Measurements from ENCODE around the gene XPNPEP1.

XPNPEP1 gene

GRCh38 chr10:109855746-109856145 is 67.6 kb downstream of the XPNPEP1 start:
- TF ChIP-seq PPARA (CRISPR knock-in tag; IDR thresholded peaks at IDR 0.05; ENCODE audit: borderline replicate concordance) (no peak), BACH2 (CRISPR knock-in tag; IDR thresholded peaks at IDR 0.05; ENCODE audit: borderline replicate concordance) (no peak), TOX (CRISPR knock-in tag; IDR thresholded peaks at IDR 0.05; ENCODE audit: borderline replicate concordance) (no peak), RARB (CRISPR knock-in tag; IDR thresholded peaks at IDR 0.05) (no peak), SNAI2 (CRISPR knock-in tag; IDR thresholded peaks at IDR 0.05) (no peak), ZNF70 (CRISPR knock-in tag; IDR thresholded peaks at IDR 0.05) (no peak), ZNF565 (CRISPR knock-in tag; conservative IDR thresholded peaks at IDR 0.05; ENCODE audit: low read depth) (no peak), TCF4 (CRISPR knock-in tag; IDR thresholded peaks at IDR 0.05; ENCODE audit: borderline replicate concordance) (no peak), POU6F1 (CRISPR knock-in tag; IDR thresholded peaks at IDR 0.05; ENCODE audit: borderline replicate concordance, low read depth) (no peak), TSHZ2 (CRISPR knock-in tag; IDR thresholded peaks at IDR 0.05) (no peak), ZFP30 (CRISPR knock-in tag; IDR thresholded peaks at IDR 0.05) (no peak), OSR1 (CRISPR knock-in tag; IDR thresholded peaks at IDR 0.05) (no peak), CSDC2 (CRISPR knock-in tag; IDR thresholded peaks at IDR 0.05) (no peak), ISL1 (CRISPR knock-in tag; IDR thresholded peaks at IDR 0.05) (no peak), GLIS3 (CRISPR knock-in tag; IDR thresholded peaks at IDR 0.05) (no peak), ARNTL (CRISPR knock-in tag; IDR thresholded peaks at IDR 0.05; ENCODE audit: borderline replicate concordance, low read depth) (no peak), ZNF8 (CRISPR knock-in tag; IDR thresholded peaks at IDR 0.05) (no peak), ZFP3 (CRISPR knock-in tag; IDR thresholded peaks at IDR 0.05) (no peak), CSRNP3 (CRISPR knock-in tag; IDR thresholded peaks at IDR 0.05) (no peak), ZC3H10 (CRISPR knock-in tag; IDR thresholded peaks at IDR 0.05) (no peak)
- no peak for ATAC-seq

- ATAC-seq: no peak
- no peak for TF ChIP-seq ZFP3 (CRISPR knock-in tag; IDR thresholded peaks at IDR 0.05)
- TF ChIP-seq GLIS3 (CRISPR knock-in tag; IDR thresholded peaks at IDR 0.05): no peak
- TF ChIP-seq TCF4 (CRISPR knock-in tag; IDR thresholded peaks at IDR 0.05; ENCODE audit: borderline replicate concordance): no peak
- no peak for TF ChIP-seq CSDC2 (CRISPR knock-in tag; IDR thresholded peaks at IDR 0.05)
- no peak for TF ChIP-seq OSR1 (CRISPR knock-in tag; IDR thresholded peaks at IDR 0.05)
- TF ChIP-seq ZNF565 (CRISPR knock-in tag; conservative IDR thresholded peaks at IDR 0.05; ENCODE audit: low read depth): no peak
- no peak for TF ChIP-seq SNAI2 (CRISPR knock-in tag; IDR thresholded peaks at IDR 0.05)
Observed at GRCh38 chr10:109853921-109854320, 69.4 kb downstream of the XPNPEP1 start.

GRCh38 chr10:109852475-109853037 is 70.8 kb downstream of the XPNPEP1 start:
- ATAC-seq: peak; percentile 99

More at GRCh38 chr10:109852475-109853037, 70.8 kb downstream of the XPNPEP1 start:
- no peak for TF ChIP-seq TSHZ2 (CRISPR knock-in tag; IDR thresholded peaks at IDR 0.05)
- no peak for TF ChIP-seq ARNTL (CRISPR knock-in tag; IDR thresholded peaks at IDR 0.05; ENCODE audit: borderline replicate concordance, low read depth)
- TF ChIP-seq CSDC2 (CRISPR knock-in tag; IDR thresholded peaks at IDR 0.05): no peak
- TF ChIP-seq PPARA (CRISPR knock-in tag; IDR thresholded peaks at IDR 0.05; ENCODE audit: borderline replicate concordance): no peak
- no peak for TF ChIP-seq POU6F1 (CRISPR knock-in tag; IDR thresholded peaks at IDR 0.05; ENCODE audit: borderline replicate concordance, low read depth)
- no peak for TF ChIP-seq RARB (CRISPR knock-in tag; IDR thresholded peaks at IDR 0.05)
- TF ChIP-seq GLIS3 (CRISPR knock-in tag; IDR thresholded peaks at IDR 0.05): no peak
- no peak for TF ChIP-seq ESRRG (CRISPR knock-in tag; IDR thresholded peaks at IDR 0.05)
- TF ChIP-seq TCF4 (CRISPR knock-in tag; IDR thresholded peaks at IDR 0.05; ENCODE audit: borderline replicate concordance): no peak
- no peak for TF ChIP-seq ZFP30 (CRISPR knock-in tag; IDR thresholded peaks at IDR 0.05)
- no peak for TF ChIP-seq ZNF8 (CRISPR knock-in tag; IDR thresholded peaks at IDR 0.05)

Data from SK-N-SH treated with all-trans-retinoic acid at 6 μM for 48 hours (cell line).